ENCODE data around the gene MYO18A. TPM values are rescaled to one million over a fixed set of nuclear protein-coding genes. Genes with fewer than 3 reads are reported as not detected.

The MYO18A gene
- total RNA-seq, 2 donors from 2014 or later = 45.4 to 73.2 TPM

GRCh38 chr17:29096094-29096493 lies 84.1 kb downstream of the MYO18A start:
- H3K4me1 ChIP-seq = no peaks in the 10 kb centered on the region
- H3K27me3 ChIP-seq = no peaks in the 10 kb centered on the region
- H3K4me3 ChIP-seq = no peak overlapping the region
- ATAC-seq (no peak), DNase-seq (no peak)
- H3K9me3 ChIP-seq = no peaks in the 10 kb centered on the region
- intact Hi-C loops (cut with DNase I) = no loop called here
- 68 to 90% methylated on average over 4 to 6 of the region's 6 CpGs for WGBS, 2 donors
- TF ChIP-seq CTCF (IDR thresholded peaks at IDR 0.05) (no peak), POLR2A (IDR thresholded peaks at IDR 0.05) (no peak)
- H3K27ac ChIP-seq = no peak overlapping the region
- H3K36me3 ChIP-seq (replicated peaks in 1 of 2; ENCODE audit: insufficient read depth in 1 of 2, low read depth in 2 of 2) = peaks cover 14 to 52% of the 10 kb centered on the region in 2 donors

- no peaks in the 10 kb centered on the region for H3K4me1 ChIP-seq
- H3K36me3 ChIP-seq (replicated peaks in 1 of 2; ENCODE audit: insufficient read depth in 1 of 2, low read depth in 2 of 2) = peaks cover 14 to 56% of the 10 kb centered on the region in 2 donors
- H3K9me3 ChIP-seq = no peaks in the 10 kb centered on the region
- intact Hi-C loops (cut with DNase I) = no loop called here
- no peak for TF ChIP-seq CTCF (IDR thresholded peaks at IDR 0.05)
- TF ChIP-seq POLR2A (IDR thresholded peaks at IDR 0.05) = no peak
- ATAC-seq = no peak
- DNase-seq = no peak
- no peaks in the 10 kb centered on the region for H3K27me3 ChIP-seq
- no peak overlapping the region for H3K4me3 ChIP-seq
- 89 to 92% methylated on average over 6 of the region's 6 CpGs for WGBS, 2 donors
- no peak overlapping the region for H3K27ac ChIP-seq
Observed at GRCh38 chr17:29095439-29095838, 84.8 kb downstream of the MYO18A start.

GRCh38 chr17:29094101-29094708 lies 86.0 kb downstream of the MYO18A start:
- Histone ChIP-seq H3K27ac (no peak overlapping the region), H3K36me3 (replicated peaks in 1 of 2; ENCODE audit: insufficient read depth in 1 of 2, low read depth in 2 of 2) (peaks cover 14 to 57% of the 10 kb centered on the region in 2 donors), H3K4me3 (no peak overlapping the region), H3K4me1 (no peaks in the 10 kb centered on the region), H3K9me3 (no peaks in the 10 kb centered on the region), H3K27me3 (no peaks in the 10 kb centered on the region)
- WGBS, 2 donors = 71 to 92% methylated on average over 4 to 11 of the region's 11 CpGs
- intact Hi-C loops (cut with DNase I) = no loop called here
- DNase-seq (no peak), ATAC-seq (no peak)
- TF ChIP-seq CTCF (IDR thresholded peaks at IDR 0.05) (no peak), POLR2A (IDR thresholded peaks at IDR 0.05) (no peak)

- no peaks in the 10 kb centered on the region for H3K27me3 ChIP-seq
- DNase-seq (no peak), ATAC-seq (no peak)
- no peak overlapping the region for H3K4me3 ChIP-seq
- intact Hi-C loops (cut with DNase I) = no loop called here
- TF ChIP-seq POLR2A (IDR thresholded peaks at IDR 0.05) (no peak), CTCF (IDR thresholded peaks at IDR 0.05) (no peak)
- no peaks in the 10 kb centered on the region for H3K9me3 ChIP-seq
- H3K4me1 ChIP-seq = no peaks in the 10 kb centered on the region
- WGBS, 2 donors = 93 to 95% methylated on average over 15 to 20 of the region's 20 CpGs
- no peak overlapping the region for H3K27ac ChIP-seq
- peaks cover 14 to 55% of the 10 kb centered on the region in 2 donors for H3K36me3 ChIP-seq (replicated peaks in 1 of 2; ENCODE audit: insufficient read depth in 1 of 2, low read depth in 2 of 2)
Observed at GRCh38 chr17:29093090-29093871, 86.9 kb downstream of the MYO18A start.
